ENCODE measurements around the gene CDKL5. TPM values are rescaled to one million over a fixed set of nuclear protein-coding genes. Genes with fewer than 3 reads are reported as not detected.

The CDKL5 gene
- total RNA-seq, 1 experiment from 2014 or later = 4.2 TPM

- no peak overlapping the region for H2AFZ ChIP-seq
- H3K4me2 ChIP-seq = no peak overlapping the region
- H3K79me2 ChIP-seq (ENCODE audit: low read depth) = no peaks in the 10 kb centered on the region
- H3K27ac ChIP-seq = no peak overlapping the region
- no peaks in the 10 kb centered on the region for H3K36me3 ChIP-seq (ENCODE audit: low read depth)
- no peaks in the 10 kb centered on the region for H3K9me3 ChIP-seq (ENCODE audit: insufficient read depth, low read depth)
- intact Hi-C loops (cut with micrococcal nuclease; ENCODE audit: unreplicated experiment) = no loop called here
- H3F3A ChIP-seq (ENCODE audit: insufficient read depth, low read depth) = no peaks in the 10 kb centered on the region
- TF ChIP-seq CTCF (conservative IDR thresholded peaks at IDR 0.05) (no peak), EZH2 (IDR thresholded peaks at IDR 0.05; ENCODE audit: low read depth) (no peak)
- H3K27me3 ChIP-seq (ENCODE audit: insufficient read depth, low read depth) = no peaks in the 10 kb centered on the region
- H3K4me3 ChIP-seq = no peak overlapping the region
- CTCF ChIA-PET = no interaction called here
- peaks cover 11% of the 10 kb centered on the region; the same call in 1 of the 2 replicates for H3K4me1 ChIP-seq (replicated peaks; ENCODE audit: insufficient read depth)
- POLR2A ChIA-PET (ENCODE audit: unreplicated experiment) = no interaction called here
- DNase-seq = no peak
- no peaks in the 10 kb centered on the region for H4K20me1 ChIP-seq (ENCODE audit: insufficient read depth)
- no TSS peak for BruUV-seq (replicated peaks)
- no peaks in the 10 kb centered on the region for H3K9me2 ChIP-seq (ENCODE audit: insufficient read depth)
These were observed 188.7 kb downstream of the CDKL5 start for GRCh38 chrX:18613930-18614639.

GRCh38 chrX:18616688-18617406 lies 191.4 kb downstream of the CDKL5 start:
- Histone ChIP-seq H3K36me3 (ENCODE audit: low read depth) (no peaks in the 10 kb centered on the region), H3K27ac (no peak overlapping the region), H2AFZ (no peak overlapping the region), H3K9me3 (ENCODE audit: insufficient read depth, low read depth) (no peaks in the 10 kb centered on the region), H3K27me3 (ENCODE audit: insufficient read depth, low read depth) (no peaks in the 10 kb centered on the region), H3K9me2 (ENCODE audit: insufficient read depth) (no peaks in the 10 kb centered on the region), H3K79me2 (ENCODE audit: low read depth) (no peaks in the 10 kb centered on the region), H3K4me2 (0 out of 2 replicates have a peak overlapping the region, but pooled peaks have one; percentile 16), H4K20me1 (ENCODE audit: insufficient read depth) (no peaks in the 10 kb centered on the region), H3K4me1 (replicated peaks; ENCODE audit: insufficient read depth) (peaks cover 11% of the 10 kb centered on the region; the same call in 1 of the 2 replicates), H3K4me3 (no peak overlapping the region), H3F3A (ENCODE audit: insufficient read depth, low read depth) (no peaks in the 10 kb centered on the region)
- no TSS peak for BruUV-seq (replicated peaks)
- ChIA-PET POLR2A (ENCODE audit: unreplicated experiment) (no interaction called here), CTCF (no interaction called here)
- TF ChIP-seq CTCF (conservative IDR thresholded peaks at IDR 0.05) (no peak), EZH2 (IDR thresholded peaks at IDR 0.05; ENCODE audit: low read depth) (no peak)
- intact Hi-C loops (cut with micrococcal nuclease; ENCODE audit: unreplicated experiment) = no loop called here
- no peak for DNase-seq

GRCh38 chrX:18617407-18617750 lies 192.0 kb downstream of the CDKL5 start:
- Histone ChIP-seq H3K79me2 (ENCODE audit: low read depth) (no peaks in the 10 kb centered on the region), H4K20me1 (ENCODE audit: insufficient read depth) (no peaks in the 10 kb centered on the region), H3K4me2 (0 out of 2 replicates have a peak overlapping the region, but pooled peaks have one; percentile 16), H3K9me2 (ENCODE audit: insufficient read depth) (no peaks in the 10 kb centered on the region), H3K36me3 (ENCODE audit: low read depth) (no peaks in the 10 kb centered on the region), H2AFZ (no peak overlapping the region), H3K27me3 (ENCODE audit: insufficient read depth, low read depth) (no peaks in the 10 kb centered on the region), H3K4me1 (replicated peaks; ENCODE audit: insufficient read depth) (peaks cover 11% of the 10 kb centered on the region; the same call in 1 of the 2 replicates), H3F3A (ENCODE audit: insufficient read depth, low read depth) (no peaks in the 10 kb centered on the region), H3K9me3 (ENCODE audit: insufficient read depth, low read depth) (no peaks in the 10 kb centered on the region), H3K27ac (no peak overlapping the region), H3K4me3 (no peak overlapping the region)
- TF ChIP-seq EZH2 (IDR thresholded peaks at IDR 0.05; ENCODE audit: low read depth) = no peak
- TF ChIP-seq CTCF (conservative IDR thresholded peaks at IDR 0.05) = no peak
- POLR2A ChIA-PET (ENCODE audit: unreplicated experiment) = no interaction called here
- no TSS peak for BruUV-seq (replicated peaks)
- DNase-seq = peak; percentile 20 to 74
- CTCF ChIA-PET = no interaction called here
- intact Hi-C loops (cut with micrococcal nuclease; ENCODE audit: unreplicated experiment) = no loop called here

Data from PC-9 (cell line).